ENCODE results near the gene TMEM45A. TPM values are rescaled to one million over a fixed set of nuclear protein-coding genes. Genes with fewer than 3 reads are reported as not detected.

Gene TMEM45A
- total RNA-seq, 1 experiment from 2014 or later = 10.1 TPM

DNA sequence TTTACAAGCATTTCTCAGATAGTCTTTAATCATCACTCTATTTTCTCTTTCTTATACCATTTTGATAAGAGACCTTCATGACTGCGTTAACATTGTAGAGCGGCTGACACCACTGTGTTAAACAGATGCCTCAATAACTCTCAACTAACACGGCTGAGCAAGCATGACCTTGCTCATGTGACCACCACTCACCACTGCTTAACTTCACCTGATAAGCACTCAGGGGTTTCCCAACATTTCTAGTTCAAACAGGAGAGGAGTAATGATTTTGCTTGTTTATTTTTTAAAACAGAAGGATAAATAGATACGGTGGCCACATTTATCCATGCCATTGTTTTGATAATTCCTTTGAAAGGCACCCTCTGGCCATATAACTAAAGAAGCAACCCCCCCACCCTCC, 37.7 kb upstream of the TMEM45A start:
- Histone ChIP-seq H2BK15ac (ENCODE audit: low read depth, low read length) (no peak overlapping the region), H4K8ac (replicated peaks; ENCODE audit: insufficient read length, low read depth, low read length) (no peak overlapping the region), H3T11ph (ENCODE audit: low read length) (no peak overlapping the region), H3K9me3 (ENCODE audit: control insufficient read depth, low read depth, low read length) (no peaks in the 10 kb centered on the region), H3K4me2 (ENCODE audit: insufficient read depth, insufficient read length, low read length) (no peak overlapping the region), H2BK20ac (ENCODE audit: low read depth, low read length, poor library complexity, severe bottlenecking) (no peak overlapping the region), H3K56ac (ENCODE audit: insufficient read length, low read depth, low read length) (no peak overlapping the region), H3K27me3 (ENCODE audit: insufficient read depth, low read length) (no peaks in the 10 kb centered on the region), H3K79me1 (ENCODE audit: insufficient read depth, low read depth, low read length, poor library complexity, severe bottlenecking) (no peaks in the 10 kb centered on the region), H2AK5ac (ENCODE audit: insufficient read length, low read length) (no peak overlapping the region), H3K23me2 (ENCODE audit: insufficient read length, low read depth, low read length, poor library complexity, severe bottlenecking) (no peaks in the 10 kb centered on the region), H4K91ac (ENCODE audit: insufficient read length, low read depth, low read length) (no peak overlapping the region), H3K9ac (ENCODE audit: extremely low read depth, insufficient read length, low read length) (no peak overlapping the region), H3K18ac (ENCODE audit: insufficient read length, low read depth, low read length) (no peak overlapping the region), H3K4ac (ENCODE audit: low read depth, low read length) (no peak overlapping the region), H3K27ac (ENCODE audit: insufficient read length, low read depth, low read length) (no peak overlapping the region), H3K79me2 (ENCODE audit: insufficient read depth, low read length) (no peaks in the 10 kb centered on the region), H2AFZ (ENCODE audit: low read length) (no peak overlapping the region), H3K14ac (ENCODE audit: insufficient read depth, low read length) (no peak overlapping the region), H3K4me1 (ENCODE audit: insufficient read depth, low read length) (no peaks in the 10 kb centered on the region), H2BK120ac (ENCODE audit: low read depth, low read length, poor library complexity, severe bottlenecking) (no peak overlapping the region), H2BK12ac (ENCODE audit: insufficient read length, low read depth, low read length) (no peak overlapping the region), H2BK5ac (ENCODE audit: insufficient read length, low read length) (no peak overlapping the region), H4K5ac (ENCODE audit: insufficient read length, low read depth, low read length) (no peak overlapping the region), H3K23ac (ENCODE audit: insufficient read length, low read depth, low read length) (no peak overlapping the region), H4K20me1 (ENCODE audit: control insufficient read depth, insufficient read depth, insufficient read length) (no peaks in the 10 kb centered on the region)
- no peak overlapping the region for H3K4me3 Mint-ChIP-seq
- no peaks in the 10 kb centered on the region for H3K27me3 Mint-ChIP-seq (ENCODE audit: low read depth)
- H3K4me1 Mint-ChIP-seq = peaks cover 23% of the 10 kb centered on the region in 2 experiments
- H3K9me3 Mint-ChIP-seq = peaks cover 7 to 14% of the 10 kb centered on the region in 2 experiments; a peak in 3 of 5 replicates
- no peak overlapping the region for H3K27ac Mint-ChIP-seq
- H3K36me3 Mint-ChIP-seq (ENCODE audit: insufficient read depth in 1 of 3, low read depth in 3 of 3) = peaks cover 21 to 47% (median 21%) of the 10 kb centered on the region in 3 experiments
- TF ChIP-seq, protein P1, sequence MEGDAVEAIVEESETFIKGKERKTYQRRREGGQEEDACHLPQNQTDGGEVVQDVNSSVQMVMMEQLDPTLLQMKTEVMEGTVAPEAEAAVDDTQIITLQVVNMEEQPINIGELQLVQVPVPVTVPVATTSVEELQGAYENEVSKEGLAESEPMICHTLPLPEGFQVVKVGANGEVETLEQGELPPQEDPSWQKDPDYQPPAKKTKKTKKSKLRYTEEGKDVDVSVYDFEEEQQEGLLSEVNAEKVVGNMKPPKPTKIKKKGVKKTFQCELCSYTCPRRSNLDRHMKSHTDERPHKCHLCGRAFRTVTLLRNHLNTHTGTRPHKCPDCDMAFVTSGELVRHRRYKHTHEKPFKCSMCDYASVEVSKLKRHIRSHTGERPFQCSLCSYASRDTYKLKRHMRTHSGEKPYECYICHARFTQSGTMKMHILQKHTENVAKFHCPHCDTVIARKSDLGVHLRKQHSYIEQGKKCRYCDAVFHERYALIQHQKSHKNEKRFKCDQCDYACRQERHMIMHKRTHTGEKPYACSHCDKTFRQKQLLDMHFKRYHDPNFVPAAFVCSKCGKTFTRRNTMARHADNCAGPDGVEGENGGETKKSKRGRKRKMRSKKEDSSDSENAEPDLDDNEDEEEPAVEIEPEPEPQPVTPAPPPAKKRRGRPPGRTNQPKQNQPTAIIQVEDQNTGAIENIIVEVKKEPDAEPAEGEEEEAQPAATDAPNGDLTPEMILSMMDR (conservative IDR thresholded peaks at IDR 0.05) = no peak
- WGBS (ENCODE audit: extremely low coverage, insufficient read length, low lambda C conversion rate) = no CpG with 5 or more reads among the region's 4 CpGs
- no peak for DNase-seq
